Esophagus squamous epithelium (tissue), 5 donors: ENCODE results near the gene SCGB3A2. TPM values are rescaled to one million over a fixed set of nuclear protein-coding genes. Genes with fewer than 3 reads are reported as not detected.

Experiments
- DNase-seq: peaks from one replicate; lab custom pipeline; 2025; lab: John Stamatoyannopoulos, UW
- H3K27ac ChIP-seq, 4 donors: fragments of 200-600 bp; sonication (generic); one replicate each; pipeline ENCODE4 v1.5.1; 2016 to 2019; ENCODE audit warnings: mild to moderate bottlenecking in 1 of 4
- H3K27me3 ChIP-seq, 4 donors: fragments of 200-600 bp; sonication (generic); 1 replicate in 3 of 4; 2 replicates in 1 of 4; pipeline versions ENCODE4 v1.5.1 to v1.6.0; 2017 to 2021; ENCODE audit warnings: antibody characterized with exemption in 1 of 4
- H3K36me3 ChIP-seq, 3 donors: fragments of 200-600 bp; sonication (generic); one replicate each; pipeline ENCODE4 v1.5.1; 2016 to 2019
- H3K4me1 ChIP-seq, 3 donors: fragments of 200-600 bp; sonication (generic); one replicate each; pipeline ENCODE4 v1.5.1; 2017 to 2019
- H3K4me3 ChIP-seq, 4 donors: fragments of 200-600 bp; sonication (generic); 1 replicate in 3 of 4; 2 replicates in 1 of 4; pipeline ENCODE4 v1.5.1; 2016 to 2019; ENCODE audit warnings: mild to moderate bottlenecking in 2 of 4, moderate library complexity in 1 of 4
- H3K9me3 ChIP-seq, 3 donors: fragments of 200-600 bp; sonication (generic); one replicate each; pipeline ENCODE4 v1.5.1; 2016 to 2019
- CTCF ChIP-seq, 6 experiments: fragments of 450-650 bp in 4 of 6; fragments of 200-600 bp in 2 of 6; sonication (generic) in 2 of 6; IDR thresholded peaks; one replicate each; pipeline ENCODE4 v1.5.1; 2016 to 2019; ENCODE audit warnings: antibody characterized with exemption in 6 of 6, mild to moderate bottlenecking in 4 of 6, moderate library complexity in 4 of 6
- POLR2A ChIP-seq, 4 donors: fragments of 450-650 bp; IDR thresholded peaks; one replicate each; pipeline ENCODE4 v1.6.1; 2017; ENCODE audit warnings: antibody characterized with exemption in 4 of 4, mild to moderate bottlenecking in 4 of 4, moderate library complexity in 3 of 4
- WGBS, 2 donors: methylation state at CpG; one replicate each; pipeline ENCODE4 v1.1.5; 2018; 5-methylcytosine and 5-hydroxymethylcytosine counted together
- intact Hi-C: fragments of 100-400 bp; cut with DNase I; formaldehyde crosslinking; loops from one replicate; pipeline ENCODE4 v1.15.0; 2022
- total RNA-seq, 4 donors: library from RNA; depleted of rRNA; stranded (reverse); fragments of >200 nt; gene quantifications; one replicate each; pipeline ENCODE4 v1.1.0, GENCODE V29; 2016
- donor health status: DM: yes; HTN: yes; CAD: no.

Gene SCGB3A2
- total RNA-seq, 4 donors from 2014 or later, result not detected

GRCh38 chr5:147882586-147883313 is 4.2 kb downstream of the SCGB3A2 start:
- WGBS, 2 donors, result 75 to 76% methylated on average over 5 to 6 of the region's 6 CpGs
- no peak for TF ChIP-seq CTCF (IDR thresholded peaks at IDR 0.05)
- TF ChIP-seq POLR2A (IDR thresholded peaks at IDR 0.05), result no peak
- Histone ChIP-seq H3K4me3 (no peak overlapping the region), H3K9me3 (no peaks in the 10 kb centered on the region), H3K27ac (no peak overlapping the region), H3K36me3 (no peaks in the 10 kb centered on the region), H3K27me3 (peaks cover 0 to 4% (median 0%) of the 10 kb centered on the region in 4 donors), H3K4me1 (peaks cover 0 to 7% (median 0%) of the 10 kb centered on the region in 3 donors)
- intact Hi-C loops, result loop anchor here (10.0 kb wide), 1 partner anchor 52 kb away; no protein-coding TSS in a partner anchor
- DNase-seq, result no peak

GRCh38 chr5:147887026-147887627 is 8.6 kb downstream of the SCGB3A2 start:
- no peak for DNase-seq
- intact Hi-C loops, result loop anchor here (10.0 kb wide), 1 partner anchor 48 kb away; no protein-coding TSS in a partner anchor
- no peaks in the 10 kb centered on the region for H3K27me3 ChIP-seq
- no peak overlapping the region for H3K4me3 ChIP-seq
- H3K4me1 ChIP-seq, result peaks cover 0 to 18% (median 3%) of the 10 kb centered on the region in 3 donors
- no peaks in the 10 kb centered on the region for H3K36me3 ChIP-seq
- H3K27ac ChIP-seq, result no peak overlapping the region
- H3K9me3 ChIP-seq, result no peaks in the 10 kb centered on the region
- TF ChIP-seq POLR2A (IDR thresholded peaks at IDR 0.05), result no peak
- peak in 5 of 6 experiments; percentile 42 to 80 (median 61) for TF ChIP-seq CTCF (IDR thresholded peaks at IDR 0.05)
- WGBS, 2 donors, result 6 to 11% methylated on average over 3 of the region's 3 CpGs

- TF ChIP-seq POLR2A (IDR thresholded peaks at IDR 0.05) (no peak), CTCF (IDR thresholded peaks at IDR 0.05) (no peak)
- H3K27ac ChIP-seq, result no peak overlapping the region
- H3K36me3 ChIP-seq, result no peaks in the 10 kb centered on the region
- no peaks in the 10 kb centered on the region for H3K27me3 ChIP-seq
- WGBS, 2 donors, result 25 to 41% methylated on average over 2 of the region's 2 CpGs
- H3K9me3 ChIP-seq, result no peaks in the 10 kb centered on the region
- no peak for DNase-seq
- H3K4me3 ChIP-seq, result no peak overlapping the region
- H3K4me1 ChIP-seq, result peaks cover 0 to 26% (median 3%) of the 10 kb centered on the region in 3 donors
- intact Hi-C loops, result loop anchor here (10.0 kb wide), 1 partner anchor 47 kb away; no protein-coding TSS in a partner anchor
Observed at GRCh38 chr5:147887930-147888329, 9.4 kb downstream of the SCGB3A2 start.

GRCh38 chr5:147892696-147893296 is 14.3 kb downstream of the SCGB3A2 start:
- peaks cover 9 to 33% (median 9%) of the 10 kb centered on the region in 3 donors for H3K4me1 ChIP-seq
- no peak for DNase-seq
- H3K9me3 ChIP-seq, result no peaks in the 10 kb centered on the region
- intact Hi-C loops, result no loop called here
- peak overlapping the region in 3 of 4 donors; percentile 56 to 74 (median 66) for H3K27ac ChIP-seq
- no peaks in the 10 kb centered on the region for H3K36me3 ChIP-seq
- 22 to 24% methylated on average over 3 of the region's 3 CpGs for WGBS, 2 donors
- H3K27me3 ChIP-seq, result no peaks in the 10 kb centered on the region
- no peak overlapping the region for H3K4me3 ChIP-seq
- no peak for TF ChIP-seq CTCF (IDR thresholded peaks at IDR 0.05)
- TF ChIP-seq POLR2A (IDR thresholded peaks at IDR 0.05), result no peak
